ENCODE data around the gene FAM20C.

The FAM20C gene

DNA sequence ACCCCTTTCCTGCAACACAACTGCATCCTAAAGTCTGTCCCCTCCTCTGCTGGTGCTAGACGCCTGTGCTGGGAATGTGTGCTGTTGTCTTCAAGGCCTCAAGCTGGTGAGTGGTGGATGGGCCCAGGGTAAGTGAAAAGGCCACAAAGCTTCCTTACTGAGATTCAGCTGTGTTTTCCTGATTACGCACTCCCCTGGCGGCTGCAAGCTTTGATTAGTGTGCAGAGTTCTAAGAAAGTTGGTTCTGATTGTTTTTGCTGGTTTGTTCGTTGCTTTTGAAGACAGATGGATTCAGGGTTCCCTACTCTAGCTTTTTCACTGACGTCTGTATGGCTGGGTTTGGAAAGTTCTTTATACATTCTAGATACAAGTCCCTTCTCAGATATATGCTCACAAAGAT, 85.7 kb downstream of the FAM20C start:
- no peak for DNase-seq

DNA sequence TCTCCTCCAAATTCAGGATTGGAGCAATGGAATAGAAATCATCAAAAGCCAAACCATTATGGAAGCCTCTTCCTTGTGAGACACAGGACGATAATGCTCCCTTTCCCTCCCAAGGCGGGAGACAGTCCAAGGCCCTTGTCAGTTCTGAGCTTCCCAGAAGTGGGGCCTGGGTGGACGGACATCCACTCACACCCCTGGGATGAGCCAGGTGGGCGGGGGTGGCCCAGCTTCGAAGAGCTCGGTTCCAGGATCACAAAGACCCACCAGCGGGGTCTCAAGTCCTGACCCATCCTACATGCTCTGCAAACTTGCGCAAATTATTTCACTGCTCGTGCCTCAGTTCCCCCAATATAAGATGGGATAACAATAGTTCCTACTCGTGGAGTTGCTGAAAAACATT, 87.5 kb downstream of the FAM20C start:
- DNase-seq: no peak

DNA sequence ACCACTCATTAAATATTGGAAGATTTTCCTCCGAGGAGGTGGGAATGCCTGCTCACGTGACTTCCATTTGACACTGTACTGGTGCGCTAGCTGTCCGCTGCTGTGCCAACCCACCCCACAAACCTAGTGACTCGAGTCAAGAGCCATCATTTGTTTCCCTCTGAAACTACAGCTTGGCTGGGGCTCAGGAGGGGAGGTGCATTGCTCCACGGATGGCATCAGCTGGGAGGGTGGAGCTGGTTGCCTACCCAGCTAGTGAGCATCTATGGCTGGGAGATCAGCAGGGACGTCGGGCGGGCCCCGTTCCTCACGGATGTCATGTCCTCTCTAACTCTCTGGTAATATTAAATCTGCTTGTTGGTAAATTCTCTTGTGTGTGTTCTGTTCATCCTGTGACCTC, 88.1 kb downstream of the FAM20C start:
- no peak for DNase-seq

DNA sequence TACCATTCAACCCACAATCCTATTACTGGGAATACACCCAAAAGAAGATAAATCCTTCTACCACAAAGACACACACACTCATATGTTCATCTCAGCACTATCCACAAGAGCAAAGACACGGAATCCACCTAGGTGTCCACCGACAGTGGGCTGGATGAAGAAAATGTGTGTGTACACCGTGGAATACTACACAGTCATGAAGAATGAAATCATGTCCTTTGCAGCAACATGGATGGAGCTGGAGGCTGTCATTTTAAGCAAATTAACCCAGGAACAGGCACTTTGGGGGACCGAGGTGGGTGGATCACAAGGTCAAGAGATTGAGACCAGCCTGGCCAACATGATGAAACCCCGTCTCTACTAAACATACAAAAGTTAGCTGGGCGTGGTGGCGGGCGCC, 89.3 kb downstream of the FAM20C start:
- no peak for DNase-seq

DNA sequence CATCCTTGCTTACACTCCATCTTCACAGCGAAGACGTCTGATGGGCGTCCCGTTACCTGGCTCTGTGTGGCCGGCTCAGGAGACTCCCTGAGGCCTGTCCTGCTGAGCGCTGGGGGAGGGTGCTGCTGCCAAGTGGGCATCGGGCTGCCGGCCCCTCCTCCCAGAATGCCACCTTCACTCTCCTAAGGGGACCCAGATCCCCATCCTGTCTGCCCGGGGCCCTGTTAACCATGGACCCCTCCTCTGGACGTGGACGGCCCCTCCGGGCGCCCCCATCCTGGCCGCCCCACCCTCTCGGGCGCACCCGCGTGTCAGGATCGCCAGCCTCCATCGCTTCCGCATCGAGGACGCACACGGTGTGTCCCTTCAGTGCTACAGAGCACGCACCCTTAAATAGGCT, 90.2 kb downstream of the FAM20C start:
- DNase-seq: no peak

DNA sequence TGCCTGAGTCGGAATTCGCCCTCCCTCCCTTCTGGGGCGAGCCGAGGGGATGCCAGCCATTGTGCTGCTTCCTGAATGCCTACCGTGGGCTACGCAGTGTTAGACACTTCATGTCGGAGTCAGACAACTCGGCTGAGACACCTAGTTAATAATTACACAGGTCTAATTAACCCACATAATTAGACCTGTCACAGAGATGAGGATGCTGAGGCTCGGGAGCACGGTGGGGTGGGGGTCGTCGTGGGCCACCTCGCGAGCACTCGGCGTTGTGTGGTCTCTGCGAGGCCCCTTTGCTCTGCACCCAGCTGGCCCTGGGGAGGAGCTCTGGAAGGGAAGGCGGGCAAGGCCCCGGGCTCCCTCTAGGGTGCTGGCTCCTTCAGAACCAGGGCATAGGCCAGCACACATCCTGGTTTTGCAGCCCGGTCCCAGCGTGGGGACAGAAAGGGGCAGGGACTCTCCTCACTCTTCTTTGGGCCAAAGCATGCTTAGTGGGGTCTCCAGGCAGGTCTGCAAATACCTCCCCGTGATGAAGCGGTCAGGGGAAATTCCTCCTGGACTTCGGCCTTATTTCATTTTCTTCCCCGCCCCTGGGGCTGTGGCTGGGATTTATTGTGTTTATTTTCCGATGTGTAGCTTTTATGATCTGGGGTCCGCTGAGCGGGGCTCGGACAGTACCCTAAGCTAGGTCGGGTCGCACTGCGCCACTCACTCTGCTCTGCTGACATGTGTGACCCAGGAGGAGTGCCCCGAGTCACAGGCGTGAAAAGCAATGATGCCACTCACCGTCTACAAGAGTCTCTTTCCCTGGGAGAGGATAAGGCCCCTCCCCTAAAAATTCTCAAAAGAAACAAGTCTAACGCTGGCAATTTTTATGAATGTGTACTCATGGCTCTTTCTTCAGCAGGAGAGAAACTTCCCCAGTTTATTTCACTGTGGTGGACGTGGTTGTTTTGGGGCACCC, 92.7 kb downstream of the FAM20C start:
- DNase-seq: no peak

DNA sequence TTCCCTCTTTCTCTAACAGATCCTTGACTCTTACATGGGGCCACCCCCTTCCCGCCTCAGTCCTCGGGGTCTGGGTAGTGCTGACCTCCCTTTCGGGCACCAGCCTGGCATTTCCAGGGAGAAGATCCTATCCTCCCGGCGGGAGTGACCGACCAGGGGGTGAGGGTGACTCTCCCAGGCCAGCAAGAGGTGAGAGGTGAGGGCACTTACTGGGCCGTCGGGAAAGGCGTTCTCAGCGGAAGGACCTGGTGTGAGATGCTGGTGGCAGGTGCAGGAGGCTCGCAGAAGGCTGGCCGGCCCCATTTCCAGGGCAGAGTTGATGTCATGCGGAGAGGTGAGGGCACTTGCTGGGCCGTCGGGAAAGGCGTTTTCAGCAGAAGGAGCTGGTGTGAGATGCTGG, 93.4 kb downstream of the FAM20C start:
- DNase-seq: no peak

DNA sequence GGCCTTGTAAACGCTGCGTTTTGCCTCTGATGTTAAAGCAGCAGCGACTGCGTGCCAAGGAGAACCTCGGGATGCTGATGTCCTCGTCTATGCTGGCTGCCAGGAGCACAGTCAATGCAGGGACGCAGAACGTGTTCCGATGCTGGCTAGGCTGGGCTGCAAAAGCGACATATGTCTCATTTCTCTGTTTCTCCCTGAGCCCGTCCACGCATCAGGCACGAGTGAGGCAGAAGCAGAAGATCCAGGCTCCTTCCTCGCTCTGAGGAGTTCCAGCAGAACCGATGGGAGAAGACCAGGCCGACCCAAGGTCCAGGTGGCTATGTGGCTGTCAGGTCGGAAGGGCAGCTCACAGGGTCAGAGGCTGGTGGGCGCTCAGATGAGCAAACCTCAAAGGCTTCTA, 93.9 kb downstream of the FAM20C start:
- DNase-seq: no peak

DNA sequence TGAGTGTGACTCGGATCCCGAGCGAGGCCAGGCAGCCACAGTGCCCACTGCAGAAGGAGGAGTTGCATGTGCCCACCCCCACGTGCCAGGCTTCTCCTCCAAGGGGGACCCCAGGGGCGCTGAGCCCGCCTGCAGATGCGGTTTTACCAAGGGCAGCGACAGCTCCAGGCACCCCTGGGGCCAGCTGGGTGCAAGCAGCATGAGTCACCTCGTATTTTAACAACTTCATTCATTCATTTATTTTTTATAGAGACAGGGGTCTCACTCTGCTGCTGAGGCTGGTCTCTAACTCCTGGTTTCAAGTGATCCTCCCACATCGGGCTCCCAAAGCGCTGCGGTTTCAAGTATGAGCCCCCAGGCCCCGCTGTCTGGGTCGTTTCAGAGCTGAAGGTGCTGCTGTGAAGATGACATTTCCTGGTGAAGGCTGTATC, 96.3 kb downstream of the FAM20C start:
- DNase-seq: no peak

DNA sequence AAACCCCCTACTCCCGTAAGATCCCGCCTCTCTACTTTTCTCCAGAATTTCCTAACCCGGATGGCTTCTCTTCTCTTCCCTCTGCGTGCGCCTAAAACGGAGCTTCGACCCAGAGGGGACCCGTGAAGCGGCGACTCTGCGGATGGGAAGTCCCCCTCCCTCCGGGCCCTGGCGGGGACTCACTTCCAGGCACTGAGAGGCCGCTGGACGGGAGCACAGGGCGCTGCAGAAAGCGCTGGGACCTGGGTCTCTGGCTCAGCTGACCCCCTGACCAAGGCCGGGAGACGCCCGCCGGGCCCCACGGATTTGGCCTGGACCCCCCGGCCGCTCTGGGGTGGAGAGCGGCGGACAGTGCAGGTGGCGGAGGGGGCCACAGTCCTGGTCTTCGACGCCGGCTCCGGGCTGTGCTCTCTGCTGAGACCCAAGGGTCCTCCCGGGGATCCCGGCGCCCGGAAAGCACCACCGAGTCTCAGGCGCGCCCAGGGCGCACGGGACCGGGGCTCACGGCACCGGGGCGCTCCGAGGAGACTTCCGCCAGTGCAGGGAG, 96.9 kb downstream of the FAM20C start:
- DNase-seq: no peak

DNA sequence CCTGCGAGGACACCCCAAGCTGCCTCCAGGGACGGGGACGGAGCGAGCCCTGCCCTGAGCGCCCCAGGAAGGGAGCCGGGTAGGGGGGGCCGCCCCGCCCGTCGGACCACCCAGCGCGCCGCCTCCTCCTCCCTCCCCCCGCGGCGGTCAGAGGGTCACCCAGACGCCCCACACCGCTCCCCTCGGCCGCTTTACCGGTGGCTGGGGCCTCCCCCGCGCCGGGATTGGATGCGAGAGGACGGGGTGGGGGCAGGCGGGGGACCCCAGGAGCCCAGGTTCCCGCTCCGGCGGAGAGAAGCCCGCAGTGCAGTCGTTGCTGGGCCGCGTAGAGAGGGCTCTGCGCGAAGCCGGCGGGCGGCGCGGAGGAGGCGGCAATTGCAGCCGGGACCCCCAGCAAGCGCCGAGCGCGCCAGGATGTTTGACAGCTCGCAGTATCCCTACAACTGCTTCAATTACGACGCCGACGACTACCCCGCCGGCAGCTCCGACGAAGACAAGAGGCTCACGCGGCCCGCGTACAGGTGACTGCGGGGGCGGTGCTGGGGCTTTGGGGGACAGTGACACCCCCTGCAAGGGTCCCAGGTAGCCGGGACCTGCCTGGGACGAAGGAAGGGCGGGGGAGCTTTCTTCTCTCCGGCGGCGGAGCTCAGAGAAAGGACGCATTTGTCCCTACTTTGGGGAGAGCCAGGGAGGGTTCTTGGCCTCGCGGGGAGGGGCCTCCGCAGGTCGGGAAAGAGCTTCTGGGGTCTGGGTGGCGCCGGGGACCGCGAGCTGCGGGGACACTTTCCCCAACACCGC, 97.6 kb downstream of the FAM20C start, which contains the start of gene FOXL3:
FOXL3 (plus strand) TSS at position 415 of the 798 bp plus-strand sequence; CDS start at position 415, 0 bp downstream.
- no peak for DNase-seq

DNA sequence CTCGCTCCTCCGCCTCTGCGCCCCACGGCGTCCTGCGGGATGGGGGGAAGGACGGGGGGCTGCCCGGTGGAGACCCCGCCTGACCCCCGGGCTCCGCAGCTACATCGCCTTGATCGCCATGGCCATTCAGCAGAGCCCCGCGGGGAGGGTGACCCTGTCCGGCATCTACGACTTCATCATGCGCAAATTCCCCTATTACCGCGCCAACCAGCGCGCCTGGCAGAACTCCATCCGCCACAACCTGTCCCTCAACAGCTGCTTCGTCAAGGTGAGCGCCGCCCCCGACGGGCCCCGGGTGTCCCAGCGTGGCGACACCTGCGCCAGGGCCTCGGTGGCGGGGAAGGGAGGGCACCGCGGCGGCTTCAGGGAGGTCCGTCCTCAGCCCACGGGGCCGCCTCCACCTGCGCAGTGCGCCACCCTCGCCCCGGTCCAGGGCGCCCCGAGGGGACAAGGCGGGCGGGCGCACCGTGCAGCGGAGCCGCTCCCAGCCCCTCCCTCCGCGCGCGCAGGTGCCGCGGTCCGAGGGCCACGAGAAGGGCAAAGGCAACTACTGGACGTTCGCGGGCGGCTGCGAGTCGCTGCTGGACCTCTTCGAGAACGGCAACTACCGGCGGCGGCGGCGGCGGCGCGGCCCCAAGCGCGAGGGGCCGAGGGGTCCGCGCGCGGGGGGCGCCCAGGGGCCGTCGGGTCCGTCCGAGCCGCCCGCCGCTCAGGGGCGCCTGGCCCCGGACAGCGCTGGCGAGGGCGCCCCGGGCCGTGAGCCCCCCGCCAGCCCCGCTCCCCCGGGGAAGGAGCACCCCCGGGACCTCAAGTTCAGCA, 98.4 kb downstream of the FAM20C start:
- DNase-seq: no peak

DNA sequence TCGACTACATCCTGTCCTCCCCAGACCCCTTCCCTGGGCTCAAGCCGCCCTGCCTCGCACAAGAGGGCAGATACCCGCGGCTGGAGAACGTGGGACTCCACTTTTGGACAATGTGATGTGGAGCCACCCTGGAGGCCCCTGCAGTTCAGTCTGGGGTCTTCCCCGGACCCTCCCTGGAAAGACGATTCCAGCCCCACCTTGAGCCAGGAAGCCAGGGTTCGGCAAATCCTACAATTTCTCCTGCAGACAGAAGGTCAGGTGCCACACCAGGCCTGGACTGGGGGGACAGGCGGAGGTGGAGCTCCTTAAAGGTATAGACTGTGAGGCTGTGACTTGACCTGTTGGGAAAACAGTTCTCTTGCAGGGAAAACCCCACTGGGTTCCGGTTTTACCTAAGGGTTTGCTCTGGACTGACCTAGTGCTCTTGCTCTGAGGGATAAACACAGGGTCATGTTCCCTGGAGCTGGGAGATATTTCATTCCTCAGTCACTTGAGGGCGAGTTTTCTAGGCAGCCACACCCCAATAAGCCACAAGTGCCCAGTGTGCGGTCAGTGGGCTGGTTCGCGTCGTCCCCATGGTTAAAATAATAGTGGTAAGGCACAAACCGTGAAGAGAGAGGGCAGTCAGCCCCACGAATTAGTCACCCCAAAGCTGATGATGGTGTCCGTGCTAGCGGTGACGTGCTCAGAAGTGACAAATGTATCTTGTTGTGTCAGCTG, 99.2 kb downstream of the FAM20C start:
- no peak for DNase-seq

DNA sequence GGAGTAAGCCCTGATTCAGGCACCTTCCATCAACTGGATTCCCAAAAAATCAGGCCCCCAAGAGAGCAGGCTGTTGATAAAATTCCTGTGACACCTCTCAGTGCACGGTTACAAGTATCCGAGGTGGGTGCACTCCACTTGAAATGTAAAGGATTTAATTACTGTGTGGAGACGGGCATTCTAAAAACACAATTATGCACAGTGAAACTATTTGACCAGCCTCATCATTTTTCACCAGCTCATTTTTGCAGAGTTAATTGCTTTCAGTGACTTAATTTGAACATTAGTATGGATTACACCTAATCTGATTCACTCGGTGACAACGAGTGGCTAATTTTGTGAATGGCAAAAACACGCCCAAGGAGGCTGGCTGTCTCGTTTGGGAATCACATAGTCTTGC, 99.9 kb downstream of the FAM20C start:
- DNase-seq: no peak

DNA sequence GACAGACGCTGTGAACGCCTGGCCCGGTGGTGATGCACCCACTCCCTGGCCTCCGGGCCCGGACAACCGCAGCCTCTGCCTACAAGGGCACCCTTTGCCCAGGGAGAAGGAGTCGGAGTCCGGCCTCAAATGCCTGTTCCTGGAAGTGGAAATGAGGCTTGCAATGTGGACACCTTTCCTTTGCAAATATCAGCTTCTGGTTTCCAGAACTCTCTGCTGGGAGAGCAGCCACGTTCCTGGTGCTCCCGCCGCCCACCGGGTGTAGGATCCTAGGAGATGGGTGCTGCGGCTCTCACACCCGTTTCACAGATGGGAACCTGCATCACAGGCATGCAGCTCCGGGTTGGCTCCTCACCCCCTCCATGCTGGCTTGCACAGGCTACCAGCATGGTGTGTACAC, 100.5 kb downstream of the FAM20C start:
- DNase-seq: no peak

DNA sequence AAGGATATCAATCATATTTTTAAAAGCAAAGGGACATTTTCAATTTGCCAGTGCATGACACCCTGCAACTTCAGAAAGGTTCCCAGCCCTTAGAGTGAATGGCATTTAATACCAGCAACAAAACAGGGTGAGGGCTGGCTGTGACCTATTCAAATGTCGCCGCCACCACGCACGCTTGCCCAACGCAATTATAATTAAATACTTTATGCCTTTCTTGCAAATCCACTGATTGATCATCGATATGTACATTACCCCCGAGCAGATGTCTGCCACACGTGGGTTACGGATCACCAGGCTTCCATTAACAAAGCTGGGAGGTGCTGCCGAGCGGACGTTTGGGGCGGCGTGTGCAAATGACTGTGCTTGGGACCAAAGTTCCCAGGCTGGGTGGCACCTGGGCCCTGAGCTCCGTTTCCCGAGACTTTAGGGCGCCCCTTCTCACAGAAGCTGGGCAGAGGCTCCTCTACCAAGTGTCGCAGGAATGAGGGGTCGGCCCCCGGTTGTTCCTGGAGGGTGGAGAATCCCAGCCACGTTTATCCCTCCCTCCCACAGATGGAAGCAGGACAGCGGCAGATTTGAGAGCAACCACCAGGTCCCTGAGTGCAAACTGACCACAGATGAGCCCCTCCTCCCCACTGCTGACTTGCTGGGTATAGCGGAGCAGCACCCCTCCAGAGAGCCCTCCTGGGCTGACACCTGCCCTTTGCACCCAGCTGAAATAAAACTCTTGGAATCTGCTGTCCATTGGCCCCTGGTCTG, 101.5 kb downstream of the FAM20C start:
- DNase-seq: no peak

DNA sequence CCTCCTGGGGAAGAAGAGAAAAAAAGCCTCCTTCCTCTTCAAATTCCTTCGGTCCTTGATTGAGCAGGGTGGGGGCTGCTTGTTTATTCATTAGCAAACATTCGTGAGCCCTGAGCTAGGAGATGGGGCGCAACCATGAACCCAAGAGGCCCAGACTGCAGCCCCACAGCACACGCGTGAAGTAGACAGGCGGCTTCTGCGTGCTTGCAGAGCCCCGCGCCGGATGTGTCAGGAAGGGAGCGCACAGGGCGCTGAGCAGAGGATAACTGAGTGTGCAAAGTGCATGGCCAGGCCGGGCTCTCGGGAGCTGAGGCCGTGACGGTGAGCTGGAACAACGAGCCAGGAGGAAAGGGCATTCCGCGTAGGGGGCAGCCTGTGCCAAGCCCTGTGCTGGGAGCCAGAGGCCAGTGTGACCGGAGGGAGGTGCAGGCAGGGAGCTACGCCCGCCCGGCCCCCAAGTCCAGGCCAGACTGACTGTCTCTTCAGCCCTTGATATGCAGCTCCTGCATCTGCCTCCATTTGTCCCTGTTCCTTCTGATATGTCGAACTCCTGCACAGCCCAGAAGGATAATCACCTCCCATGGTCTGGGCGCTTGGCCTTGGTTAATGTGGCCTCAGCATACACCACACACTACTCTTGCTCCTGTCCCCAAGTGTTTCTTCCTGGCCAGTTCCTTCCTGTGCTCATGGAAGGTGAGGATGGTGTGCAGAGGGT, 102.2 kb downstream of the FAM20C start:
- DNase-seq: no peak

DNA sequence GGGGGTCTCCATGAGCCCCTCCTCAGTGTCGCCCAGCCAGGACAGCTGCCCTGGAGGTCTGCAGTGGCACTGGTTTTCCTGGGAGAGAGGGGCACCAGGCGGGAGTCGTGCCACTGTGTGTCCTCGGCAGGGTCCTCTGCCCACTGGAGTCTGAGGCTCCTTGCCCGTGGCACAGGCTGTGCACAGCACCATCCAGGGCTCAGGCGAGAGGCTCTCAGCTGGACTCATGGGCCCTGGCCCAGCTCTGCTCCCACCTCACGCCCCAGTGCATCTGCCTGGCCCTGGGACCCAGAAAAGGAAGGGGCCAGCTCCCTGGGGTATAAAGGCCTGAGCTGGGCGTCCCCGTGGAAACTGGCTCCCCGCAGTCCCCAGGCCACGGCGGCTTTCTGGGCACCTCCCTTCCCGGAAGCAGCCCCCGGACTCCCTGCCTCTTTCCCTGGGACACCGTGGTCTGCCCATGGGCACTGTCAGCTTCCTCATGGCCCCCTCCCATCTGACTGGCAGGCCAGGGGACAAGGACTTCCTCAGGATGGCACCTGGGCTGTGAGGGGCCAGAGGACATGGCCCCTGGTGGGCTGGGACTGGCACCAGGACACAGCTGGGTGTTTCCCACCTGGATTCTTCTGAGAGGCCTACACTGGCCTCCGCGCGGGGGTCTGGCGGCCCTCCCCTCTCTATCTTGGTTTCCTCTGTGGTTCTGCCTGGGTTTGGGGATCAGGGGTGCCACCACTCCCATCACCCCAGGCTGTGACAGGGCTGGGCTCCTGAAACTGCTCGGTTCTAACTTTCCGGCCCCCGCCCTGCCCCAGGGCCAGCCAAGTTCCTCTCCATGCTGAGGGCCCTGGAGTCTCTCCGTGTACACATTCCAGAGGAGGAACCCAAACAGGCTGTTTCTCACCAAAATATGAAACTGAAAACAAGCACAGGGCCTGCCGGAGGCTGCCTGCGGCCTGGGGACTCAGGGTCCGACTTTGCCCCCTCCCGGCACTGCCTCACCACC, 103.1 kb downstream of the FAM20C start:
- no peak for DNase-seq

DNA sequence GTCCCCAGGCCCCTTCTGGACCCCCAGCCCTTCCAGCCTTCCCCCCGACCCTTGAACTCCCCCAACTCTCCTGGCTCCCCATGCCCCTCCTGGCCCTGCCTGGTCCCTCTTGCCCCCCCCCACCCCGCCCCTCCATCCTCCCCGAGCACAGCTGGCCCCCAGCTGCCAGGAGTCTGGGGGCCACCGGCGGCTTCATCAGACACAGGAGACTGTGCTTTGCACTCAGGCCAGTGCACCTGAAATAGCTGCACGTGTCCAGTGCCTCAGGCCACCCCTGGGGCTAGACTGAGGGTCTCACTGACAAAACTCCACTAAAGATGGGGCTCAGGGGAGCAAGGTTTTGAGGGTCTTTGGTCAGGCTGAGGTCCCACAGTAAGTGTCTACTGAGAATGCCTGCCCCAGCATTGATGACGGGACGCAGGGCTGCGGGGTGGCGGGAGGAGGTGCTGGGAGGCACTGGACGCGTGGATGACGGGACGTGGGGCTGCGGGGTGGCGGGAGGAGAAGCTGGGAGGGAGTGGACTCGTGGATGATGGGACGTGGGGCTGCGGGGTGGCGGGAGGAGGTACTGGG, 104.1 kb downstream of the FAM20C start:
- no peak for DNase-seq

Measured in NCI-H226 (cell line).